PC-3 (cell line): ENCODE results near the gene VIM. TPM values are rescaled to one million over a fixed set of nuclear protein-coding genes. Genes with fewer than 3 reads are reported as not detected.

ENCODE experiments used
- ATAC-seq: fragments of 200-7000 bp; cut with Tn5 transposase; 2 replicates; pipeline ENCODE4 v1.9.1; 2020; ENCODE audit warnings: mild to moderate bottlenecking, moderate library complexity
- BruUV-seq: library from RNA; stranded (reverse); fragments of 400-500 nt; replicated peaks from 2 replicates; lab custom pipeline; 2021; lab: Mats Ljungman, UMichigan
- CTCF ChIA-PET: fragments of 300-600 bp; sonication (Branson Sonifier 250); formaldehyde crosslinking; loops from one replicate; lab custom pipeline; 2022; ENCODE audit warnings: antibody characterized with exemption; lab: Charles Lee
- POLR2A ChIA-PET: fragments of 300-600 bp; sonication (Branson Sonifier 250); formaldehyde crosslinking; loops from one replicate; lab custom pipeline; 2022; ENCODE audit warnings: antibody characterized with exemption; ENCODE audit not compliant: unreplicated experiment; lab: Charles Lee
- DNase-seq: peaks from one replicate; pipeline ENCODE4 v3.0.0-alpha.2; 2015
- H2AFZ ChIP-seq: fragments of 300-600 bp; sonication (generic); 2 replicates; pipeline ENCODE4 v1.6.0; 2016; ENCODE audit warnings: antibody characterized with exemption, low read length
- H3F3A ChIP-seq: fragments of 300-600 bp; sonication (generic); one replicate; pipeline ENCODE4 v1.6.0; 2017; ENCODE audit warnings: antibody characterized with exemption, low read length, control low read depth, mild to moderate bottlenecking; ENCODE audit not compliant: unreplicated experiment
- H3K27ac ChIP-seq: fragments of 300-600 bp; sonication (generic); 2 replicates; pipeline ENCODE4 v1.5.1; 2016; ENCODE audit warnings: mild to moderate bottlenecking, low read length
- H3K27me3 ChIP-seq: fragments of 300-600 bp; sonication (generic); 2 replicates; pipeline ENCODE4 v1.6.1; 2016; ENCODE audit warnings: low read length, mixed read lengths
- H3K36me3 ChIP-seq: fragments of 300-600 bp; sonication (generic); 2 replicates; pipeline ENCODE4 v1.6.1; 2016; ENCODE audit warnings: low read depth, mixed run types, low read length, mixed read lengths
- H3K4me1 ChIP-seq: fragments of 300-600 bp; sonication (generic); 2 replicates; pipeline ENCODE4 v1.5.1; 2016; ENCODE audit warnings: low read length; ENCODE audit not compliant: insufficient read depth
- H3K4me2 ChIP-seq: fragments of 300-600 bp; sonication (generic); 2 replicates; pipeline ENCODE4 v1.6.0; 2016; ENCODE audit warnings: low read length
- H3K4me3 ChIP-seq: fragments of 300-600 bp; sonication (generic); 2 replicates; pipeline ENCODE4 v1.5.1; 2016; ENCODE audit warnings: mild to moderate bottlenecking, low read length, mixed read lengths
- H3K79me2 ChIP-seq: fragments of 300-600 bp; sonication (generic); 2 replicates; pipeline ENCODE4 v1.6.1; 2017; ENCODE audit warnings: low read length, mixed read lengths
- H3K9ac ChIP-seq: fragments of 300-600 bp; sonication (generic); 2 replicates; pipeline ENCODE4 v1.6.0; 2016; ENCODE audit warnings: mild to moderate bottlenecking, low read length
- H3K9me2 ChIP-seq: fragments of 300-600 bp; sonication (generic); replicated peaks from 2 replicates; pipeline ENCODE4 v1.6.1; 2016; ENCODE audit warnings: mixed run types, low read length, mixed read lengths
- H3K9me3 ChIP-seq: fragments of 300-600 bp; sonication (generic); 2 replicates; pipeline ENCODE4 v1.6.1; 2016; ENCODE audit warnings: low read length, mixed read lengths
- H4K20me1 ChIP-seq: fragments of 300-600 bp; sonication (generic); 2 replicates; pipeline ENCODE4 v1.6.1; 2016; ENCODE audit warnings: low read length, mixed read lengths
- EZH2 ChIP-seq: fragments of 300-600 bp; sonication (generic); IDR thresholded peaks from one replicate; pipeline ENCODE4 v1.6.1; 2017; ENCODE audit warnings: antibody characterized with exemption, mild to moderate bottlenecking, low read length; ENCODE audit not compliant: unreplicated experiment
- EZH2phosphoT487 ChIP-seq: fragments of 300-600 bp; sonication (generic); IDR thresholded peaks from 2 replicates; pipeline ENCODE4 v1.6.1; 2018; ENCODE audit warnings: mild to moderate bottlenecking, antibody characterized with exemption, low read length, borderline replicate concordance
- intact Hi-C: fragments of 100-400 bp; cut with micrococcal nuclease; formaldehyde crosslinking; loops from 2 replicates; pipeline ENCODE4 v1.9.0; 2023
- total RNA-seq: library from RNA; depleted of rRNA; stranded (reverse); fragments of >200 nt; gene quantifications from 2 replicates; pipeline ENCODE4 v1.2.3, GENCODE V29; 2014
- TF ChIP-seq, protein P1 (sequence below): fragments of 300-600 bp; sonication (generic); conservative IDR thresholded peaks from 2 replicates; pipeline ENCODE4 v1.5.1; 2017; ENCODE audit warnings: antibody characterized with exemption, low read depth, mild to moderate bottlenecking, low read length

Gene VIM
- total RNA-seq, 1 experiment from 2014 or later, result 469 TPM

DNA sequence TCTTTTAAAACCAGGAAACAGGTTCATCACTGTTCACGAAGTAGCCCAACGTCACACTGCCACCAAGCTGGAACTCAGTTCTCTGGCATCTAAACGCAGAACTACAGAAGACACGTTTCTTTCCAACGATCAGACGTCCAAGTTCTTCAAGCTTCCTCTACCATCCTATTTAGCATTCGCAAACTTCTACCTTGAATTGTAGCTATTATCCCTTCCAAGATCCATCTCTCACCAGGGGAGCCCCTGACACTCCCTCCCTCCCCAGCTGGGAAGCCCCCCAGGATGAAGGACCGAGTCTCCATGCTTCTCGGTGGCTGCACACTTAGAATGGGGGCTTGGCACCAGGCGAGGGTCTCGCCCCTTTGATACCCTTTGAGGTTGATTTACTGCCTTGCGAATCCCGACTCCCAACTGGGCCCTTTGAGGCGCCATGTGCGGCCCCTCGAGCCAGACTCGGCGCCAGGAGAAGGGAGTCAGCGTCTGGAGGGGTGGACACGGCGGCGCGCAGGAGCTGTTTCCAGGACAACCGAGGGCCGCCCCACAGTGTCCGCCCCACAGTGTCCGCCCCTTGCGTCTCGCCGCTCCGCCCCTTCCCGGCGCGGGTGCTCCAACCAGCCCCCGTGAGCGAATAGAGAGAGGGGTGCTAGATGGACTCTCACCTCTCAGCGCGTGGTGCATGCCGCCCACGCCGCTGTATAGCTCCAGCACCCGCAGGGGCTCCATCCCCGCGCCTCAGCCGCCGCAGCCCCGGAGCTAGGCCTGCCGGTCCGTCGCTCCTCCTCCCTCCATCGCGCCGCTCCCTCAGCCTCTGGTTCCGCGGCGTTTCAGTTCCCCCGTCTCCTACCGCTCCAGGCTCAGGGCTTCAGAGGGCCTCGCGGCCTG lies 26.9 kb upstream of the VIM start, which contains the start of gene TRDMT1:
TSS of gene TRDMT1 (minus strand) at position 761 of the 882 bp plus-strand sequence. CDS start at position 723, 38 bp downstream.
- peak within 1 kb of the TSS; percentile 80 for H3K4me3 ChIP-seq
- H3K79me2 ChIP-seq, result peaks cover 9% of the 10 kb centered on the region; the same call in 1 of the 2 replicates
- no peaks in the 10 kb centered on the region for H3K9me3 ChIP-seq
- no TSS peak for BruUV-seq
- H3K9me2 ChIP-seq, result no peaks in the 10 kb centered on the region
- CTCF ChIA-PET, result interaction anchor here (0.5 kb wide), 1 partner anchor 23 kb away, joined by 3 read pairs; no protein-coding TSS in a partner anchor
- no peaks in the 10 kb centered on the region for H3K27me3 ChIP-seq
- no peaks in the 10 kb centered on the region for H3K36me3 ChIP-seq
- TF ChIP-seq EZH2phosphoT487 (no peak), EZH2 (no peak)
- TF ChIP-seq, protein P1, sequence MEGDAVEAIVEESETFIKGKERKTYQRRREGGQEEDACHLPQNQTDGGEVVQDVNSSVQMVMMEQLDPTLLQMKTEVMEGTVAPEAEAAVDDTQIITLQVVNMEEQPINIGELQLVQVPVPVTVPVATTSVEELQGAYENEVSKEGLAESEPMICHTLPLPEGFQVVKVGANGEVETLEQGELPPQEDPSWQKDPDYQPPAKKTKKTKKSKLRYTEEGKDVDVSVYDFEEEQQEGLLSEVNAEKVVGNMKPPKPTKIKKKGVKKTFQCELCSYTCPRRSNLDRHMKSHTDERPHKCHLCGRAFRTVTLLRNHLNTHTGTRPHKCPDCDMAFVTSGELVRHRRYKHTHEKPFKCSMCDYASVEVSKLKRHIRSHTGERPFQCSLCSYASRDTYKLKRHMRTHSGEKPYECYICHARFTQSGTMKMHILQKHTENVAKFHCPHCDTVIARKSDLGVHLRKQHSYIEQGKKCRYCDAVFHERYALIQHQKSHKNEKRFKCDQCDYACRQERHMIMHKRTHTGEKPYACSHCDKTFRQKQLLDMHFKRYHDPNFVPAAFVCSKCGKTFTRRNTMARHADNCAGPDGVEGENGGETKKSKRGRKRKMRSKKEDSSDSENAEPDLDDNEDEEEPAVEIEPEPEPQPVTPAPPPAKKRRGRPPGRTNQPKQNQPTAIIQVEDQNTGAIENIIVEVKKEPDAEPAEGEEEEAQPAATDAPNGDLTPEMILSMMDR, result no peak
- peaks cover 14% of the 10 kb centered on the region for H3K4me1 ChIP-seq
- DNase-seq (peak; percentile 55), ATAC-seq (peak; percentile 95)
- H4K20me1 ChIP-seq, result no peaks in the 10 kb centered on the region
- POLR2A ChIA-PET, result interaction anchor here (0.6 to 1.0 kb wide), 2 partner anchors 58 to 384 kb away, joined by 3 to 4 read pairs; partner anchors contain the start of gene RSU1
- peak within 1 kb of the TSS; percentile 92 for H3K4me2 ChIP-seq
- intact Hi-C loops, result loop anchor here (1.0 to 10.0 kb wide), 3 partner anchors 14 to 136 kb away; no protein-coding TSS in a partner anchor
- H2AFZ ChIP-seq, result peak within 1 kb of the TSS; percentile 71
- no peaks in the 10 kb centered on the region for H3F3A ChIP-seq
- H3K9ac ChIP-seq, result peak within 1 kb of the TSS; percentile 93
- H3K27ac ChIP-seq, result peak within 1 kb of the TSS; percentile 75

DNA sequence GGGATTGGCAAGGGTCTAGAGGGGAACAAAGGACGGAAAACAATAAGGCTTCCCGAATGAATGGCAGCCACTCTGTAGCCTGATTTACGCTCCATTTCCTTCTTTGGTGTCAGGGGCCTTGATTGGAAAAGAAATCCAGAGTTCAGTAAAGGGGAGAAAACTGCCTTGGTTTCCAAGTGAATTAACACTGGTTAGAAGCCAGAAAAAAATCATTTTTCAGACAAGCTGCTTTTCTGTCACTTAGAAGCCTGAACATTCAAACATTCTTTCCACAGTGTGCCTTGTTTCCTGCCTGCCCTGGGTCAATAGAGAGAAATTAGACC lies 26.3 kb upstream of the VIM start:
- POLR2A ChIA-PET, result interaction anchor here (1.0 kb wide), 1 partner anchor 384 kb away, joined by 3 read pairs; the partner anchor contains the start of gene RSU1
- no peaks in the 10 kb centered on the region for H4K20me1 ChIP-seq
- no TSS peak for BruUV-seq

More for the DNA sequence above, 26.3 kb upstream of the VIM start:
- peaks cover 18% of the 10 kb centered on the region for H3K4me1 ChIP-seq
- H3K4me3 ChIP-seq, result peak overlapping the region; percentile 80
- H2AFZ ChIP-seq, result peak overlapping the region; percentile 71
- no peaks in the 10 kb centered on the region for H3K36me3 ChIP-seq
- no peak for ATAC-seq
- H3F3A ChIP-seq, result no peaks in the 10 kb centered on the region
- H3K9me3 ChIP-seq, result no peaks in the 10 kb centered on the region
- DNase-seq, result no peak
- intact Hi-C loops, result loop anchor here (2.0 to 10.0 kb wide), 2 partner anchors 13 to 137 kb away; no protein-coding TSS in a partner anchor
- TF ChIP-seq EZH2phosphoT487, result no peak
- no peak for TF ChIP-seq EZH2
- TF ChIP-seq, protein P1, result no peak
- peaks cover 9% of the 10 kb centered on the region; the same call in 1 of the 2 replicates for H3K79me2 ChIP-seq
- H3K27me3 ChIP-seq, result no peaks in the 10 kb centered on the region
- peak overlapping the region; percentile 92 for H3K4me2 ChIP-seq
- H3K9me2 ChIP-seq, result no peaks in the 10 kb centered on the region
- peak overlapping the region; percentile 93 for H3K9ac ChIP-seq
- CTCF ChIA-PET, result interaction anchor here (0.5 kb wide), 1 partner anchor 24 kb away, joined by 3 read pairs; no protein-coding TSS in a partner anchor
- peak overlapping the region; percentile 75 for H3K27ac ChIP-seq
